ENCODE data around the gene ABTB2. TPM values are rescaled to one million over a fixed set of nuclear protein-coding genes. Genes with fewer than 3 reads are reported as not detected.

Gene ABTB2
- total RNA-seq, 1 experiment from 2014 or later: 46.3 TPM

- BruUV-seq (replicated peaks): no TSS peak
- intact Hi-C loops (cut with micrococcal nuclease; ENCODE audit: unreplicated experiment): no loop called here
- POLR2A ChIA-PET (ENCODE audit: low non-redundant PET): no interaction called here
Observed at GRCh38 chr11:34308049-34308912, 49.5 kb downstream of the ABTB2 start.

GRCh38 chr11:34305780-34306179 lies 52.0 kb downstream of the ABTB2 start:
- CTCF ChIA-PET: no interaction called here
- peaks cover 53% of the 10 kb centered on the region for H3K4me1 ChIP-seq (ENCODE audit: insufficient read depth, low read length, poor library complexity, severe bottlenecking)
- TF ChIP-seq CTCF (conservative IDR thresholded peaks at IDR 0.05; ENCODE audit: low read depth, low read length) (no peak), EZH2 (IDR thresholded peaks at IDR 0.05; ENCODE audit: borderline replicate concordance, low read depth, low read length, poor library complexity, severe bottlenecking) (no peak)
- H3K27ac ChIP-seq (ENCODE audit: low read depth, low read length, poor library complexity, severe bottlenecking): no peak overlapping the region
- no peaks in the 10 kb centered on the region for H3K27me3 ChIP-seq (replicated peaks; ENCODE audit: insufficient read depth, low read depth, low read length, poor library complexity)
- DNase-seq (ENCODE audit: low spot score): no peak
- no peaks in the 10 kb centered on the region for H3K9me3 ChIP-seq (ENCODE audit: low read depth, low read length, poor library complexity, severe bottlenecking)
- BruUV-seq (replicated peaks): no TSS peak
- H3K36me3 ChIP-seq (ENCODE audit: insufficient read depth, low read length, poor library complexity, severe bottlenecking): no peaks in the 10 kb centered on the region
- no peak overlapping the region for H3K4me3 ChIP-seq (ENCODE audit: low read depth, low read length, poor library complexity, severe bottlenecking)
- POLR2A ChIA-PET (ENCODE audit: low non-redundant PET): no interaction called here
- intact Hi-C loops (cut with micrococcal nuclease; ENCODE audit: unreplicated experiment): no loop called here

More at GRCh38 chr11:34308049-34308912, 49.5 kb downstream of the ABTB2 start:
- CTCF ChIA-PET: interaction anchor here (0.6 kb wide), 1 partner anchor 134 kb away, joined by 3 read pairs; no protein-coding TSS in a partner anchor
- no peak overlapping the region for H3K4me3 ChIP-seq (ENCODE audit: low read depth, low read length, poor library complexity, severe bottlenecking)
- TF ChIP-seq CTCF (conservative IDR thresholded peaks at IDR 0.05; ENCODE audit: low read depth, low read length) (no peak), EZH2 (IDR thresholded peaks at IDR 0.05; ENCODE audit: borderline replicate concordance, low read depth, low read length, poor library complexity, severe bottlenecking) (no peak)
- H3K27ac ChIP-seq (ENCODE audit: low read depth, low read length, poor library complexity, severe bottlenecking): peak overlapping the region; percentile 45
- H3K4me1 ChIP-seq (ENCODE audit: insufficient read depth, low read length, poor library complexity, severe bottlenecking): peaks cover 44% of the 10 kb centered on the region
- no peak for DNase-seq (ENCODE audit: low spot score)
- H3K36me3 ChIP-seq (ENCODE audit: insufficient read depth, low read length, poor library complexity, severe bottlenecking): no peaks in the 10 kb centered on the region
- no peaks in the 10 kb centered on the region for H3K27me3 ChIP-seq (replicated peaks; ENCODE audit: insufficient read depth, low read depth, low read length, poor library complexity)
- H3K9me3 ChIP-seq (ENCODE audit: low read depth, low read length, poor library complexity, severe bottlenecking): no peaks in the 10 kb centered on the region

GRCh38 chr11:34305193-34305592 lies 52.6 kb downstream of the ABTB2 start:
- no TSS peak for BruUV-seq (replicated peaks)
- CTCF ChIA-PET: no interaction called here
- no peak overlapping the region for H3K27ac ChIP-seq (ENCODE audit: low read depth, low read length, poor library complexity, severe bottlenecking)
- no peaks in the 10 kb centered on the region for H3K36me3 ChIP-seq (ENCODE audit: insufficient read depth, low read length, poor library complexity, severe bottlenecking)
- intact Hi-C loops (cut with micrococcal nuclease; ENCODE audit: unreplicated experiment): no loop called here
- DNase-seq (ENCODE audit: low spot score): no peak
- peaks cover 53% of the 10 kb centered on the region for H3K4me1 ChIP-seq (ENCODE audit: insufficient read depth, low read length, poor library complexity, severe bottlenecking)
- TF ChIP-seq EZH2 (IDR thresholded peaks at IDR 0.05; ENCODE audit: borderline replicate concordance, low read depth, low read length, poor library complexity, severe bottlenecking) (no peak), CTCF (conservative IDR thresholded peaks at IDR 0.05; ENCODE audit: low read depth, low read length) (no peak)
- POLR2A ChIA-PET (ENCODE audit: low non-redundant PET): no interaction called here
- no peaks in the 10 kb centered on the region for H3K9me3 ChIP-seq (ENCODE audit: low read depth, low read length, poor library complexity, severe bottlenecking)
- no peaks in the 10 kb centered on the region for H3K27me3 ChIP-seq (replicated peaks; ENCODE audit: insufficient read depth, low read depth, low read length, poor library complexity)
- no peak overlapping the region for H3K4me3 ChIP-seq (ENCODE audit: low read depth, low read length, poor library complexity, severe bottlenecking)

All from A673 (cell line).